NB4 (cell line): ENCODE data around the gene WDFY3.

Experiments
- MYC ChIP-seq: IDR thresholded peaks from 2 replicates; pipeline ENCODE4 v1.6.1; 2011; ENCODE audit warnings: low read depth, low read length
- POLR2A ChIP-seq: IDR thresholded peaks from 2 replicates; pipeline ENCODE4 v1.6.1; 2011; ENCODE audit warnings: mild to moderate bottlenecking; ENCODE audit not compliant: insufficient read length; ENCODE audit errors: extremely low read depth
- TF ChIP-seq, protein P1 (sequence below): IDR thresholded peaks from one replicate; pipeline ENCODE4 v1.5.1; 2012; ENCODE audit warnings: low read depth, low read length
- TF ChIP-seq, protein P2 (sequence below): IDR thresholded peaks from 2 replicates; pipeline ENCODE4 v1.6.1; 2011; ENCODE audit warnings: low read depth, low read length

DNA sequence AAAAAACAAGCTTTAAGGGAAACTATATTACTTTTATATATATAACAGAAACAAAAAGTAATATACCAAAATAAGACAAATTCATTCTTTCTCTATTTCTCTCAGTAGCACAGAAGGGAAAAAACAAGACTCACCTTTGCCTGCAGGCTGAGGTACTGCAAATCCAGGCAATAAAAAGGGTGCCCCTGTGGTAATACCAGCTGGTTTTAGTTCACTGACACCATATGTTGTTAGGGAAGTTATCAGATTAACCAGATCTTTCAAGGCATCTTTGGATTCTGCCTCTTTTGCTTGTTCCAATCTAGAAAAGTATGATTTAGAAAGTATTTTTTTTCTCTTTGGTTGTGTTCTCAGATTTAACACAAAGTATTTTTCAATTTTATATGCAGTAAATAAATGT, 139.8 kb downstream of the WDFY3 start:
- TF ChIP-seq, protein P1, sequence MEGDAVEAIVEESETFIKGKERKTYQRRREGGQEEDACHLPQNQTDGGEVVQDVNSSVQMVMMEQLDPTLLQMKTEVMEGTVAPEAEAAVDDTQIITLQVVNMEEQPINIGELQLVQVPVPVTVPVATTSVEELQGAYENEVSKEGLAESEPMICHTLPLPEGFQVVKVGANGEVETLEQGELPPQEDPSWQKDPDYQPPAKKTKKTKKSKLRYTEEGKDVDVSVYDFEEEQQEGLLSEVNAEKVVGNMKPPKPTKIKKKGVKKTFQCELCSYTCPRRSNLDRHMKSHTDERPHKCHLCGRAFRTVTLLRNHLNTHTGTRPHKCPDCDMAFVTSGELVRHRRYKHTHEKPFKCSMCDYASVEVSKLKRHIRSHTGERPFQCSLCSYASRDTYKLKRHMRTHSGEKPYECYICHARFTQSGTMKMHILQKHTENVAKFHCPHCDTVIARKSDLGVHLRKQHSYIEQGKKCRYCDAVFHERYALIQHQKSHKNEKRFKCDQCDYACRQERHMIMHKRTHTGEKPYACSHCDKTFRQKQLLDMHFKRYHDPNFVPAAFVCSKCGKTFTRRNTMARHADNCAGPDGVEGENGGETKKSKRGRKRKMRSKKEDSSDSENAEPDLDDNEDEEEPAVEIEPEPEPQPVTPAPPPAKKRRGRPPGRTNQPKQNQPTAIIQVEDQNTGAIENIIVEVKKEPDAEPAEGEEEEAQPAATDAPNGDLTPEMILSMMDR = no peak
- TF ChIP-seq, protein P2, sequence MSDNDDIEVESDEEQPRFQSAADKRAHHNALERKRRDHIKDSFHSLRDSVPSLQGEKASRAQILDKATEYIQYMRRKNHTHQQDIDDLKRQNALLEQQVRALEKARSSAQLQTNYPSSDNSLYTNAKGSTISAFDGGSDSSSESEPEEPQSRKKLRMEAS = no peak
- TF ChIP-seq POLR2A (no peak), MYC (no peak)
